Measurements from ENCODE around the gene LRIG1.

LRIG1 gene

DNA sequence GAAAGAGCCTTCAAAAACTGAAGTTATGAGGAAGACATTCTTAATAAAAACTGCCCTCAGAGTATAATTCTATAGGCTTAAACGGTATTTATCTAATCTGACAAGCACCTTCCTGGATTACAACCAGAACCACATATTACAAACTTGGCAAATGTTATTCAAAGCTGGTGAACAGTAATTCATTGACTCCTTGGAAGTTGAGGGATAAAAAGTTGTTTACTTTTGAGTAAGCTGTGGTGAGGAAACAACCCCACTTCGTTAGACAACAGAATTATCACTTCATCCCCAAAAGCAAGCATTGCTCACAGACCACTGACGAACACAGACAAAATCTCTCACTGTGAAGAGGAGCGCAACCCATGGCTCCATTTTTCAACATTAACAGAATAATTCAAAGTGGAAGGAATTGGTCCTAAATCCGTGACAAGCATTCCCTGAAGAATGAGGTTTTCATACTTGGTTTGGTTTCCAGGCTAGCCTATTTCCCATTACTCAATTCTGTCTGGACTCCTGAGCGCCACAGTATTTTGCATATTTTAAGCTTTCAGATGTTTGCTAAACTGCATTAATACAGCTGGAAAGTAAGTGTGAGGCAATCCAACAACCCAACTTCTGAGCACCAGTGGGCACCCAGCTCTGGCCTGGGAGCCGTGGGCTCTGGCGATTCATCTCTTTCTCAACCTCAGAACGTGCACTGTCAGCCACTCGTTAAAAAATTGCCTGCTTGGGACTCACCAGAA is 32.7 kb downstream of the LRIG1 start:
- no peak overlapping the region for H3K4me3 ChIP-seq (ENCODE audit: low read depth, low read length)

DNA sequence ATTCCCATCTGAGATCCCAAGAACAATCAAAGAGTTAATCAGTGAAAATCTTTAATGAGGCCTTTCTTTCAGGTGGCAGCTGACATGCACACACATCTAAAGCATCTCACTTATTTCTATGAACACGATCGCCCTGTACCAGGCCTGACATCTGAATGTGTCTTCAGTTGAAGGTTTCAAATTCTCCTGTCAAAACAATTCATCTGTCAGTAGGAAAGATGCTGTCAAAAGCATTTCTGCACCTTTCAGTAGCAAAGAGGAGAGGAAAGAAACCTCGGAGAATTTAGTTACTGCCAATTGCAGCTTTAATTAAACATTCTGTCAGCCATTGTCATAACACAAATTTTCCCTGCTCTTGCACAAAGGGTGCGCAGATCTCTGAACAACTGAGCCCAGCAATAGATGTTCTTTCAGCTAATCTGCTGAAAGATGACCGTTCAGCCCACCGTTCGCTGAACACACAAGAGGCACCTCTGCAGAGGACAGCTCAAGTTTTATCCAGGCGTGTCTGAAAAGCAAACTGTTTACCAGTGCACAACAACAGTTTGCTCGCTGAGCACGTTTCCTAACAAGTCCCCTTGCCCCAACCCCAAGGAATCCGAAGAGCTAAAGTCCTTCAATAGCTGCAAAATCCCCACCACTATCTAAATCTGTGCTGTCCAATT is 34.1 kb downstream of the LRIG1 start:
- Histone ChIP-seq H3K4me3 (ENCODE audit: low read depth, low read length) (no peak overlapping the region), H3K4me1 (ENCODE audit: control insufficient read depth, insufficient read depth, low read length) (peaks cover 51% of the 10 kb centered on the region), H3K27me3 (ENCODE audit: control insufficient read depth, insufficient read depth, low read length) (no peaks in the 10 kb centered on the region), H3K27ac (ENCODE audit: low read depth, low read length) (no peak overlapping the region), H3K36me3 (ENCODE audit: control insufficient read depth, insufficient read depth, low read length) (peaks cover 7% of the 10 kb centered on the region), H3K9ac (ENCODE audit: low read depth, low read length) (no peak overlapping the region), H3K9me3 (ENCODE audit: control insufficient read depth, insufficient read depth, low read length) (no peaks in the 10 kb centered on the region)

More for the DNA sequence above, 32.7 kb downstream of the LRIG1 start:
- Histone ChIP-seq H3K36me3 (ENCODE audit: control insufficient read depth, insufficient read depth, low read length) (no peaks in the 10 kb centered on the region), H3K27ac (ENCODE audit: low read depth, low read length) (no peak overlapping the region), H3K4me1 (ENCODE audit: control insufficient read depth, insufficient read depth, low read length) (peaks cover 55% of the 10 kb centered on the region), H3K9me3 (ENCODE audit: control insufficient read depth, insufficient read depth, low read length) (no peaks in the 10 kb centered on the region), H3K9ac (ENCODE audit: low read depth, low read length) (no peak overlapping the region), H3K27me3 (ENCODE audit: control insufficient read depth, insufficient read depth, low read length) (no peaks in the 10 kb centered on the region)

DNA sequence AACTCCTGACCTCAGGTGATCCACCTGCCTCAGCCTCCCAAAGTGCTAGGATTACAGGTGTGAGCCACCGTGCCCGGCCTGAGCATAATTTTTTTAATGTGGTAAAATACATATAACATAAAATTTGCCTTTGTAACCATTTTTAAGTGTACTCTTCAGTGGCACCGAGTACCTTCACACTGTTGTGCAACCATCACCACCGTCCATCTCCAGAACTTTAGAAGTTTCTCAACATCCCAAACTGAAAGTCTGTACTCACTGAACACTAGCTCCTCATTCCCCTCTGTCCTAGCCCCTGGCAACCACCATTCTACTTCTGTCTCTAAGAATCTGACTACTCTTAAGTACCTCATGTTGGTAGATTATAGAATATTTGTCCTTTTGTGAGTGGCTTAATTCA is 35.2 kb downstream of the LRIG1 start:
- no peak overlapping the region for H3K27ac ChIP-seq (ENCODE audit: low read depth, low read length)
- no peak overlapping the region for H3K4me3 ChIP-seq (ENCODE audit: low read depth, low read length)
- H3K36me3 ChIP-seq (ENCODE audit: control insufficient read depth, insufficient read depth, low read length) = peaks cover 18% of the 10 kb centered on the region
- no peaks in the 10 kb centered on the region for H3K9me3 ChIP-seq (ENCODE audit: control insufficient read depth, insufficient read depth, low read length)
- no peaks in the 10 kb centered on the region for H3K27me3 ChIP-seq (ENCODE audit: control insufficient read depth, insufficient read depth, low read length)
- no peak overlapping the region for H3K9ac ChIP-seq (ENCODE audit: low read depth, low read length)
- H3K4me1 ChIP-seq (ENCODE audit: control insufficient read depth, insufficient read depth, low read length) = peaks cover 39% of the 10 kb centered on the region

DNA sequence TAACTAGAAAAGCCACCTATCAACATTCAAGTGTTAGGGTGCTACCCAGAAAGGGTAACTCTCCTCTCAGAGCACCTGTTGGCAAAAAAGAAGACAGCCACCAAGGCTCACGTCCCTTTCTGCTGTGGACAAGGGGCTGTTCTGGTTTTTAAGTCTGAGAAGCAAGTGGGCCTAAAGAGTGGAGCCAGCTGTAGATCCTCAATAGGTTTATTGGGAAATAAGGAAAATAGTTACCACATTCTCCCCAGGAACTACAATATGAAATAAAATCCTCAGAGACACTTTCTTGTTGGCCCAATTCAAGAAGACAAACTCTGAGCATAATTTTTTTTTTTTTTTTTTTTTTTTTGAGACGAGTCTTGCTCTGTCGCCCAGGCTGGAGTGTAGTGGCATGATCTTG is 35.8 kb downstream of the LRIG1 start:
- Histone ChIP-seq H3K4me1 (ENCODE audit: control insufficient read depth, insufficient read depth, low read length) (peaks cover 34% of the 10 kb centered on the region), H3K36me3 (ENCODE audit: control insufficient read depth, insufficient read depth, low read length) (peaks cover 24% of the 10 kb centered on the region), H3K9ac (ENCODE audit: low read depth, low read length) (no peak overlapping the region), H3K4me3 (ENCODE audit: low read depth, low read length) (no peak overlapping the region), H3K27me3 (ENCODE audit: control insufficient read depth, insufficient read depth, low read length) (no peaks in the 10 kb centered on the region), H3K27ac (ENCODE audit: low read depth, low read length) (no peak overlapping the region), H3K9me3 (ENCODE audit: control insufficient read depth, insufficient read depth, low read length) (no peaks in the 10 kb centered on the region)

DNA sequence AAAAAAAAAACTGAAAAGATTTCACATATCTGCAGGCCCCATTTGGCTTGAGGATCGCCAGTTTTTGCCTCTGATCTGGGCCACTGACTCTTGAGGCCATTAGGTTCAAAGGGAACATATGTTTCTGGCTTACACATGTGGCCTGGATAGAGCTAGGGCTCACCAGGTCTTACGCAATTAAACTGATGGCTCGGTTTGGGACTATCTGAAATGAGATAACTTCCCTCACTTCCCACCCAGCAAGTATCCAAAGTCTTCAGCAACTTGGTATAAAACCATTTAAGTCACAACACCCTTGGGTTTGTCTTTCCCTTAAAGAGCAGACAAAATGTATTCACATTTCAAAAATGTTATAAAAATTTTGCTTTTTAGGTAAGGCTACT is 36.3 kb downstream of the LRIG1 start:
- Histone ChIP-seq H3K36me3 (ENCODE audit: control insufficient read depth, insufficient read depth, low read length) (peaks cover 29% of the 10 kb centered on the region), H3K27ac (ENCODE audit: low read depth, low read length) (no peak overlapping the region), H3K27me3 (ENCODE audit: control insufficient read depth, insufficient read depth, low read length) (no peaks in the 10 kb centered on the region), H3K4me1 (ENCODE audit: control insufficient read depth, insufficient read depth, low read length) (peaks cover 30% of the 10 kb centered on the region), H3K9ac (ENCODE audit: low read depth, low read length) (no peak overlapping the region), H3K4me3 (ENCODE audit: low read depth, low read length) (no peak overlapping the region), H3K9me3 (ENCODE audit: control insufficient read depth, insufficient read depth, low read length) (no peaks in the 10 kb centered on the region)

DNA sequence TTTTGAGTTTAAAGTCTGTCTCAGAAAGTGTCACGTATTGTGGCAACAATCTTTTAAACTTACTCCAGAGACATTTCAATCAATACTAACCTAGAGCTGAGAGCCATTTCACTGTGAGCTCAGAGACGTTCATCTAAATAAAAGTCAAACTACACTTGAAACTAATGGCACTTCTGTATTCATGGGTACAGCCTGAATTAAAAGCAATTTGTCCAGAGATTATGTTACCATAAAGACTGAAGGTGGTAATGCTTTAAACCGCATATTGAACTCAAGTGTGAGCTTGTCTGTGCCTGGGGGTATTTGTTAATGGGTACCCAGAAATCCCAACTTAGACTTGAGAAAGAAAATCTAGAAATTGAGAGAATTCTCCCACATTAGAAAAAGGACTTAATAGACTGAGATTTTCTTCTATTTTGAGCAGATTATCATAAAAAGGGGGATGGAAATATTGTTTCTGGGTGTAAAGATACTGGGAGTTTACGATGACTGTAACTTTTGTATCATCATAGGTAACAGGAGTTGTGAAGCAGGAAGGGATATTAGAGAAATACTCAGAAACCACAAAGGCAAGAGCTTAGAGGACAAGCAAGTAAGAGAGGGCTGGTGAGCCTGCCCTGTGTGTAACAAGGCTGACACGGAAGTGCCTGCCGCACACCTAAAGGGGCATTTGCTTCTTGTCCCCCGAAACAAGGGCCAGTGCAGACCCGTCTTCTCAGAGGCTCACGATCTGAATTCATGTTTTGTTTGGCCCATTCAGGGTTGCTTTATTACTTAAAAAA is 36.9 kb downstream of the LRIG1 start:
- H3K27me3 ChIP-seq (ENCODE audit: control insufficient read depth, insufficient read depth, low read length) = no peaks in the 10 kb centered on the region
- peaks cover 35% of the 10 kb centered on the region for H3K36me3 ChIP-seq (ENCODE audit: control insufficient read depth, insufficient read depth, low read length)
- peaks cover 25% of the 10 kb centered on the region for H3K4me1 ChIP-seq (ENCODE audit: control insufficient read depth, insufficient read depth, low read length)
- H3K4me3 ChIP-seq (ENCODE audit: low read depth, low read length) = no peak overlapping the region
- H3K9me3 ChIP-seq (ENCODE audit: control insufficient read depth, insufficient read depth, low read length) = no peaks in the 10 kb centered on the region
- no peak overlapping the region for H3K27ac ChIP-seq (ENCODE audit: low read depth, low read length)
- no peak overlapping the region for H3K9ac ChIP-seq (ENCODE audit: low read depth, low read length)

DNA sequence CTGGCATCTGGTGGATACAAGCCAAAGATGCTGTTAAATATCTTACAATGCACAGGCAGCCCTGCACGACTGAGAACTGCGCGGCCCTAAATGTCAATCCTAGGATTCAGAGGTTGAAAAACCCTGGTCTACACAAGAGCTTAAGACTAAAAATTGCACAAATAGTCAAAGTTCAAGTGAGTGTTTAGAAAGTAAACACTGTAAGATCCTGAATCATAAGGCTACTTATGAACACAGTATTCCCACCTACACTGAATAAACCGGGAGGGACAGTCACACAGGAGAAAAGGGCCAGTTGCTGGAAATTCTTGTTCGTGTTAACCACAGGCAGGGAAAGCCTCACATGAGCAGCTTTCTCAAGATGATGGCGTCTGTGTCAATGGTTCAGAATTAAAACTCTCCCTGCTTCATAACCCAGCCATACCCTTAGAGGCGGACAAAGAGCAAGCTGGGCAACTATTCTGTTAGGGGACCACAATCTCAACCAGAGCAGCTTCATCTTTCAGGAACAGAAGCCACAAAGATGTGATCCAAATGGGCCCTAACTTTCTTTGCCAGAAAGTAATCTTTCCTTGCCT is 37.7 kb downstream of the LRIG1 start:
- H3K4me3 ChIP-seq (ENCODE audit: low read depth, low read length) = no peak overlapping the region
- H3K27ac ChIP-seq (ENCODE audit: low read depth, low read length) = no peak overlapping the region
- H3K27me3 ChIP-seq (ENCODE audit: control insufficient read depth, insufficient read depth, low read length) = no peaks in the 10 kb centered on the region
- H3K9me3 ChIP-seq (ENCODE audit: control insufficient read depth, insufficient read depth, low read length) = no peaks in the 10 kb centered on the region
- H3K36me3 ChIP-seq (ENCODE audit: control insufficient read depth, insufficient read depth, low read length) = peaks cover 42% of the 10 kb centered on the region
- H3K4me1 ChIP-seq (ENCODE audit: control insufficient read depth, insufficient read depth, low read length) = peaks cover 17% of the 10 kb centered on the region
- H3K9ac ChIP-seq (ENCODE audit: low read depth, low read length) = no peak overlapping the region

DNA sequence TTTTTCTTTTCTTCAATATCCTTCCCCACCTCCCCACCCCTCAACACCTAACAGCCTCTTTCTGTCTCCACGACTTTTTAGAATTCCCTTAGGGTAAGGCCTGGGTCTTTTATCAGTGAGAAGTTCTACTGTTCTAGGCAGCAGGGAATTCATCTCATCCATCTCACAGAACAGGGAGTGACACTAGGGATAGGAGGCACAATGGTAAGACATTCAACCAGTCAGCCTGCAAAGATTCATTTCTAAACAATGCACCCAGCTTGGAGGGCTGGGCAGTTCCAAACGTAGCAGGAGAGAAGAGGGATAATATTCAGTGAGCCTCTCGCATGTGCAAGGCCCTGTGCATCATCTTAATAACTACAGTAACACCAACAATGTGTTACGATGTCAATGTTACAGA is 43.6 kb downstream of the LRIG1 start:
- peaks cover 86% of the 10 kb centered on the region for H3K36me3 ChIP-seq (ENCODE audit: control insufficient read depth, insufficient read depth, low read length)
- no peak overlapping the region for H3K9ac ChIP-seq (ENCODE audit: low read depth, low read length)
- no peaks in the 10 kb centered on the region for H3K9me3 ChIP-seq (ENCODE audit: control insufficient read depth, insufficient read depth, low read length)
- no peak overlapping the region for H3K27ac ChIP-seq (ENCODE audit: low read depth, low read length)
- H3K4me3 ChIP-seq (ENCODE audit: low read depth, low read length) = no peak overlapping the region
- H3K4me1 ChIP-seq (ENCODE audit: control insufficient read depth, insufficient read depth, low read length) = peaks cover 19% of the 10 kb centered on the region
- H3K27me3 ChIP-seq (ENCODE audit: control insufficient read depth, insufficient read depth, low read length) = no peaks in the 10 kb centered on the region

DNA sequence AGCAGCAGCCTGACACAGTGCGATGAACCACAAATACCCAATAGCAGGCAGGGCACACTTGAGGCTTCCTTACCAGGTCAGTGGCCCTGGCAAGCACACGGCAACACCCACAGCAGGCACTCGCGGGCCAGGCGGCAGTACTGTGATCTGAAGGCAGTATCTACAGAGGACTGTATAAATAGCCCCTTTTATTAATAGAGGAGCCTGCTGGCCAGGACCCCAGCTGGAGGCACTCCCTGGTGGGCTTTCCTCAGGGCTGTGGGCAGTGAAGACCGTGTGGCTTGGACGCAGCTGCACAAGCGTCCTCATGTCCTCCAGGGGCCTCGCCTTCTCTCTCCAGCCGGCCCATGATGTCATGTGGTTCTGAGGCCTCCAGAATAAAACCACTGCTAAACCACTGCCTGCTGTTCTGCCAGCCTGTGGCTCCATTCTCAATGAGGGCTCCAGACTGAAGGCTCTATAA is 44.1 kb downstream of the LRIG1 start:
- H3K36me3 ChIP-seq (ENCODE audit: control insufficient read depth, insufficient read depth, low read length) = peaks cover 86% of the 10 kb centered on the region
- H3K9ac ChIP-seq (ENCODE audit: low read depth, low read length) = no peak overlapping the region
- no peaks in the 10 kb centered on the region for H3K9me3 ChIP-seq (ENCODE audit: control insufficient read depth, insufficient read depth, low read length)
- no peaks in the 10 kb centered on the region for H3K27me3 ChIP-seq (ENCODE audit: control insufficient read depth, insufficient read depth, low read length)
- no peak overlapping the region for H3K27ac ChIP-seq (ENCODE audit: low read depth, low read length)
- no peak overlapping the region for H3K4me3 ChIP-seq (ENCODE audit: low read depth, low read length)
- H3K4me1 ChIP-seq (ENCODE audit: control insufficient read depth, insufficient read depth, low read length) = peaks cover 19% of the 10 kb centered on the region

DNA sequence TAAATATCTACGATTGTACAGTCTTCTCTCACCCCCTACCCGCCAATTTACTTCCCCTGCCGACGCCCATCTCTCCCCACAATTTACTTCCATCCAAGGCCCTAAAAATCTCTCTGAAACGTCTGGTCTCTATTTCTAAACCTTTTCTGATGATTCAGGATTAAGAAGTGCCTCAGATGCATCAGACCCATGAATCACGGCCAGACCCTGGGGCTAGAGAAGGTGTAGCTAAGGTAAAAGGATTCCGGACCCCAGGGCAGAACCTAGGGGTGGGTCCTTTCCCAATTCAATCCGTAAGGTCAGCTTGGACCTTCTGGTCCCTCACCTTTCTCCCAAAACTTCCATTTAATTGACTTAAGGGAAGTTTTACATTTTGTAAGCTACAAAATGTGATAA is 46.4 kb downstream of the LRIG1 start:
- peaks cover 85% of the 10 kb centered on the region for H3K36me3 ChIP-seq (ENCODE audit: control insufficient read depth, insufficient read depth, low read length)
- H3K4me3 ChIP-seq (ENCODE audit: low read depth, low read length) = no peak overlapping the region
- no peaks in the 10 kb centered on the region for H3K9me3 ChIP-seq (ENCODE audit: control insufficient read depth, insufficient read depth, low read length)
- peaks cover 19% of the 10 kb centered on the region for H3K4me1 ChIP-seq (ENCODE audit: control insufficient read depth, insufficient read depth, low read length)
- H3K9ac ChIP-seq (ENCODE audit: low read depth, low read length) = no peak overlapping the region
- no peaks in the 10 kb centered on the region for H3K27me3 ChIP-seq (ENCODE audit: control insufficient read depth, insufficient read depth, low read length)
- H3K27ac ChIP-seq (ENCODE audit: low read depth, low read length) = no peak overlapping the region

All from HUES48 (cell line).